ENCODE results near the gene NUDT8. TPM values are rescaled to one million over a fixed set of nuclear protein-coding genes. Genes with fewer than 3 reads are reported as not detected.

The NUDT8 gene
- total RNA-seq, 4 donors from 2014 or later, result 1.9 to 4.8 (median 3.5) TPM

GRCh38 chr11:67633758-67634365 lies 4.1 kb upstream of the NUDT8 start:
- Histone ChIP-seq H3K9me3 (no peaks in the 10 kb centered on the region), H3K27me3 (peaks cover 0 to 14% (median 0%) of the 10 kb centered on the region in 4 donors), H3K36me3 (no peaks in the 10 kb centered on the region), H3K27ac (replicated peaks in 1 of 4) (no peak overlapping the region), H3K4me3 (no peak overlapping the region), H3K4me1 (peaks cover 8 to 22% (median 18%) of the 10 kb centered on the region in 4 donors)
- no peak for DNase-seq (ENCODE audit: extremely low spot score)
- intact Hi-C loops (cut with DNase I), result loop anchor here (5.0 kb wide), 1 partner anchor 173 kb away; no protein-coding TSS in a partner anchor
- TF ChIP-seq CTCF (IDR thresholded peaks at IDR 0.05) (no peak), POLR2AphosphoS5 (IDR thresholded peaks at IDR 0.05) (no peak), POLR2A (IDR thresholded peaks at IDR 0.05; ENCODE audit: low read depth) (no peak), EP300 (IDR thresholded peaks at IDR 0.05) (no peak)
- 78% methylated on average over 8 of the region's 22 CpGs for WGBS

GRCh38 chr11:67632982-67633755 lies 3.4 kb upstream of the NUDT8 start:
- intact Hi-C loops (cut with DNase I), result loop anchor here (5.0 kb wide), 1 partner anchor 174 kb away; no protein-coding TSS in a partner anchor
- H3K27ac ChIP-seq (replicated peaks in 1 of 4), result no peak overlapping the region
- no peaks in the 10 kb centered on the region for H3K36me3 ChIP-seq
- WGBS, result 93% methylated on average over 30 of the region's 30 CpGs
- no peak for TF ChIP-seq CTCF (IDR thresholded peaks at IDR 0.05)
- TF ChIP-seq POLR2AphosphoS5 (IDR thresholded peaks at IDR 0.05), result no peak
- TF ChIP-seq EP300 (IDR thresholded peaks at IDR 0.05), result no peak
- no peak for TF ChIP-seq POLR2A (IDR thresholded peaks at IDR 0.05; ENCODE audit: low read depth)
- peaks cover 11 to 28% (median 22%) of the 10 kb centered on the region in 4 donors for H3K4me1 ChIP-seq
- no peaks in the 10 kb centered on the region for H3K9me3 ChIP-seq
- H3K27me3 ChIP-seq, result peaks cover 0 to 8% (median 0%) of the 10 kb centered on the region in 4 donors
- H3K4me3 ChIP-seq, result no peak overlapping the region
- DNase-seq (ENCODE audit: extremely low spot score), result no peak

- intact Hi-C loops (cut with DNase I), result loop anchor here (5.0 kb wide), 1 partner anchor 175 kb away; no protein-coding TSS in a partner anchor
- TF ChIP-seq EP300 (IDR thresholded peaks at IDR 0.05) (no peak), CTCF (IDR thresholded peaks at IDR 0.05) (no peak), POLR2A (IDR thresholded peaks at IDR 0.05; ENCODE audit: low read depth) (no peak), POLR2AphosphoS5 (IDR thresholded peaks at IDR 0.05) (no peak)
- WGBS, result 89% methylated on average over 7 of the region's 12 CpGs
- no peaks in the 10 kb centered on the region for H3K9me3 ChIP-seq
- peaks cover 0 to 8% (median 0%) of the 10 kb centered on the region in 4 donors for H3K27me3 ChIP-seq
- peaks cover 11 to 29% (median 22%) of the 10 kb centered on the region in 4 donors for H3K4me1 ChIP-seq
- DNase-seq (ENCODE audit: extremely low spot score), result no peak
- no peak overlapping the region for H3K27ac ChIP-seq (replicated peaks in 1 of 4)
- H3K4me3 ChIP-seq, result no peak overlapping the region
- H3K36me3 ChIP-seq, result no peaks in the 10 kb centered on the region
Measured at GRCh38 chr11:67632175-67632981, 2.6 kb upstream of the NUDT8 start.

GRCh38 chr11:67631853-67632174 lies 2.1 kb upstream of the NUDT8 start:
- Histone ChIP-seq H3K9me3 (no peaks in the 10 kb centered on the region), H3K27ac (replicated peaks in 1 of 4) (no peak overlapping the region), H3K4me3 (no peak overlapping the region), H3K36me3 (no peaks in the 10 kb centered on the region), H3K4me1 (peaks cover 11 to 29% (median 22%) of the 10 kb centered on the region in 4 donors), H3K27me3 (peaks cover 0 to 8% (median 0%) of the 10 kb centered on the region in 4 donors)
- intact Hi-C loops (cut with DNase I), result loop anchor here (5.0 kb wide), 1 partner anchor 175 kb away; no protein-coding TSS in a partner anchor
- TF ChIP-seq POLR2A (IDR thresholded peaks at IDR 0.05; ENCODE audit: low read depth) (no peak), POLR2AphosphoS5 (IDR thresholded peaks at IDR 0.05) (no peak), CTCF (IDR thresholded peaks at IDR 0.05) (no peak), EP300 (IDR thresholded peaks at IDR 0.05) (no peak)
- DNase-seq (ENCODE audit: extremely low spot score), result no peak
- WGBS, result 97% methylated on average over 2 of the region's 2 CpGs

All from esophagus muscularis mucosa (tissue), 4 donors.